Hematopoietic multipotent progenitor cell treated with erythropoietin and hydrocortisone succinate and interleukin-3 and kit ligand, for 8 days (in vitro differentiated cells): ENCODE results near the gene CCNY.
"Not testable (repeated sequence)": the region's sequence is repeated elsewhere in the genome, so short reads cannot be mapped to it uniquely, and the experiment has no call there.

Experiments used
- DNase-seq: peaks from one replicate; pipeline ENCODE4 v3.0.0-alpha.2; 2015

CCNY gene

DNA sequence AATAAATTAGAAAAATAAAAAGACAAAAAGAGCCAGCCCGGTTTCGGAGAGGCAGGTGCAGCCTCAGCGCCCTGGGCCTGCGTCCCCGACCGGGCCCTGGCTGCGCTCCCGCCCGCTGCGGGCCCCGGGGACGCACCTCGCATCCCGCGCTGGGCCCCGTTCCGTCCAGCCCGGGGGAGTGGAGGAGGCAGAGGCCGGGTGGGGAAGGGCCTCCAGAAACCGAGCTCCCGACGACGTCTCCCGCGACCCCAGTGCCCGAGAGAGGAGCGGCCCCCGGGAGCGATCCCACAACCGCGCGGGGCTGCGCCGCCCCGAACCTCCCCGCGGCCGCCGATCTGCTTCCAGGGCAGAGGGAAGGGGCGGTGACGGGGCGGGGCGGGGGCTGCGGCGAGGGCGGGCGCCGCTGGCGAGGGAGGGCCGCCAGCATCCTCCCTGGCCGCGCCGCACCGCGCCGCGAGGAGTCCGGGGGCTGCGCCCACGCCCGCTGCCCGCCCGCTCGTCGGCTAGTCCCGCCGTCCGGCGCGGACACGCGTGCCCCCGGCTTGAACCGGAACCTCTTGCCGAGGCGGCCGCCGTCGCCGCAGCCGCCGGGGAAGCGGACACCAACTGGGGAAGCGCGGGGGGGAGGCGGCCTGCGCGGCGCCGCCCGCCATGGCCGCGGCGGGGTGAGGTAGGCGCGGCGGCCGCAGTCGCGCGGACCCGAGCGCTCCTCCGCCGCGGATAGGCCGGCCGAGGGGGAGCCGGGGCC is at the start of gene CCNY:
TSS of gene CCNY (plus strand) at position 426 of the 748 bp plus-strand sequence. CDS start 545 bp downstream, outside the sequence.
- peak; percentile 66 for DNase-seq

DNA sequence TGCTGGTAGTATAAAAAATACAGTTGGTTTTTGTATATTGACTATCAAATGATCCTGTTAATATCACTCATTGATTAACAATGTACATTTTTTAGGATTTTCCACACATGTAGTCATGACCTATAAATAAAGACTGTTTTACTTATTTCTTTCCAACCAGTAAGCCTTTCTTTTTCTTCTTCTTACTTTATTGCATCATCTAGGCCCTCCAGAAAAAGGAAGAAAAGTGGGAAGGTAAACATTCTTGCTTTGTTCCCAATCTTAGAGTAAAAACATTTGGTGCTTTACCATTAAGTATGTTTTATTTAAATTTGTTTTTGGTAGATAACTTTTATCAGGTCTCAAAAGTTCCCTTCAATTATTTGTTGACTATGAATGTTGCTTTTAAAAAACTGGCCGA is 47.1 kb upstream of the CCNY start:
- no peak for DNase-seq

DNA sequence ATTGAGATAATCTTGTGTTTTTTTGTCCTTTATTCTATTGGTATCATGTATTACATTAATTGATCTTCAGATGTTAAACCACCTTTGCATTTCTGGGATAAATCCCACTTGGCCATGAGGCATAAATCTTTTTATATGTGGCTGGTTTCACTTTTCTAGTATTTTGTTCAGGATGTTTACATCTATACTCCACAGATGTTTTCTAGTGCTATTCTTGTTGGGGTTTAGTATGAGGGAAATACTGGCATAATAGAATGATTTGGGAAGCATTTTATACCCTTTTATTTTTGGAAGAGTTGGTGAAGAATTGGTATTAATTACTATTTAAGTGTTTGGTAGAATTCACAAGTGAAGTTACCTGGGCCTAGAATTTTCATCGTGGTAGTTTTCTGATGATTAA is 41.8 kb upstream of the CCNY start:
- no peak for DNase-seq

DNA sequence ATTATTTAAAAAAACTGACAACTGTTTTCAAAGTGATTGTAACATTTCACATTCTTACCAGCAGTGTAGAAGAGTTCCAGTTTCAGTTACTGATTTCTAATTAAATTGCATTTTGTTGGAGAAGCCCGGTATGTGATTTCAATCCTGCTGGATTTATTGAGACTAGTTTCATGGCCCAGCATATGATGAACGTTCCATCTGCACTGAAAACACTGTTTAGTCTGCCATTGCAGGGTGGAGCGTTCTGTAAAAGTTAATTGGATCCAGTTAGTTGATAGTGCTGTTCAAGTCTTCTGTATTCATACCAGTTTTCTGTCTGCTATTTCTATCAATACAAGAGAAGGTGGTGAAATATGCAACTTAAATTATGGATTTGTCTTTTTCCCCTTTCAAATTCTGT is 37.3 kb upstream of the CCNY start:
- no peak for DNase-seq

DNA sequence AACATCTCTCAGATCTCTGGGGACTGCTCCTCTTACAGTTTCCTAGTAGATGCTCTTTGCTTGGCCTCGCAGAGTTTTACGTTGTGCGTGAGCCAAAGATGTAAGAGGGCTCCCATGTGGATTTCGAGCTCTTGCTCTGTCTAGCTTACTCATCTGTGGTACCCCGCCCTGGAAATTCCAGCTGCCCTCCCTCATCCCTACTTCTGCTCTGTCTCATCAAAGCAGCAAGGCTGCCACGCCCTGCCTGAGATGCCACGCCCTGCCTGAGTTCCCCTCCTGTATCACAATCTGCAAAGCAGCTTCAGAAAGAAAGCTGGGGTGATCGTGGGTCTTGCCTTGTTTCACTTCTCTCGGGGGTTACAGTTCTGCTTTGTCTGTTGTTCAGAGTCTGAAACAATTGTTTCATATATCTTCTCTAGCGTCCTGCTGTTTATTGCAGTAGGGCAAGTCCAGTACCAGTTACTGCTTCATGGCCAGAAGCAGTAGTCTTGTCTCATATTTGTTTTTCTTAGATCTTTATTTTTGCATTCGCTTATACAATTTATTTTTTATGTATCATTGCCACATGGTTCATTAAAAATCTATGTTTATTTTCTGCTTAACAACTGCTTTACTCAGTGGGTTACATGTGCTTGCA is 36.1 kb upstream of the CCNY start:
- peak; percentile 34 for DNase-seq

DNA sequence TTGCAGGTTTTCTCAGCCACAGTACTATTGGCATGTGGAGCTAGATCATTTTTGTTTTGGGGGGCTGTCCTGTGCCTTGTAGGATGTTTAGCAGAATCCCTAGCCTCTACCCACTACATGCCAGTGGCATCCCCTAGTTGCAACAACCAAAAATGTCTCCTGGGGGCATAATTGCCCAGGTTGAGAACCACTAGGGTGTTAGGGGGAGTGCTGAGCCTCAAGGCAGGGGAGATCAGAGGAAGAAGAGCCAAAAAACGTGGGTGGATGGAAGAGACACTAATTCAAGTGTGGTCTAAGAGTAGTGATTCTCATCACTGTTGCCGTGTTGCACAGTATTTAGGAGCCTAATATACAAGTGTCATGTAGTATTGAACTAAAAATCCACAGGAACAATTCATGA is 31.7 kb upstream of the CCNY start:
- DNase-seq, result no peak

DNA sequence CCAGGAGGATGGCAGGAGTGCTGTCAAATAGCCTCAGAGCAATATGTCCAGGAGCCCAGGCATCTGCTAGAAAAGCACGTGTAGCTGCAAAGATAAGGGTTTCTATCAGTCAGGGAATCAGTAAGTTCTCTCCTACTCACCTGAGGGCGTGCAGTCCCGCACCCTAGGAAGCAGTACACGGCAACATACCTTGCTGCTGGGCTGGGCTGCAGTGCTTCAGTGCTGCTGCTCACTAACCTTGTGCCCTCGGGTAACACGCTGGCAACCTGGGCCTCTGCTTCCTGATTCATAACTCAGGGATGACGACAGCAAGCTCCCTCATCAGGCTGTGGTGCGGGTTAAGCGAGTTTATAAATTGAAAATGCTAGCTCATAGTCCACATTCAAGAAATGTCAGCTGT is 29.5 kb upstream of the CCNY start:
- no peak for DNase-seq

DNA sequence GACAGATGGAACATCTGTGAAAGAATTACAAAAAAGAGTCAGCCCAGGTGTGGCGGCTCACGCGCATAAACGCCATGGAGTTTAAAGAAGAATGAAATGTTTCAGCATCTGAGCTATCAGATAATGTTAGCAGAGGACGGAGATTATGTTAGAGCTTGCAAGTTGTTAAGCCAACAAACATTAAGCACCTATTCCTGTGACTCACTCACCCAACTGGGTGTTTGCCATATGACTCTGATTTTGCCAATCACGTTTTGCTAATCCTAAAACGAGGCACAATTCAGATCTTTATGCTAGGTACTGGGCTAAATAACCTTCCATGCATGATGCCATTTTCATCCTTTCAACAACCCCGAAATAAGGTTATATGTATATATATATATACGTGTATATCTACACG is 29.0 kb upstream of the CCNY start:
- DNase-seq, result no peak

DNA sequence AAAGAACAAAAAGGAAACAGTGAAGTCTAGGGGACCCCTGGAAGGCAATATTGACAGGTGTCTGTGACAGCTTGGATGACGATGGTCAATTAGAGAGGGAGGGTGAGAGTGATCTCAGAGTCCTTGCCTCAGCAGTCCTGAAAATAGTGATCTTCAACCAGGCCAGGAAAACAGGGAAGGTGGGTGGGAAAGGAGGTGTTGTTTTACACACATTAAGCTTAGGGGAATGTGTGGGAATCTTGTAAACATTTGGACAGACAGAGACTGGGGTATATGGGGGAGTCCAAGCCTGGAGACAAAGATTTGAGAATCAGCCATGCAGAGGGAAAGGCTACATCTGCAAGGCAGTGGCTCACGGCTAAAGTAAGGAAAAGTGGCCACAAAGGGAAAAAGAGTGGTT is 27.5 kb upstream of the CCNY start:
- DNase-seq, result no peak

DNA sequence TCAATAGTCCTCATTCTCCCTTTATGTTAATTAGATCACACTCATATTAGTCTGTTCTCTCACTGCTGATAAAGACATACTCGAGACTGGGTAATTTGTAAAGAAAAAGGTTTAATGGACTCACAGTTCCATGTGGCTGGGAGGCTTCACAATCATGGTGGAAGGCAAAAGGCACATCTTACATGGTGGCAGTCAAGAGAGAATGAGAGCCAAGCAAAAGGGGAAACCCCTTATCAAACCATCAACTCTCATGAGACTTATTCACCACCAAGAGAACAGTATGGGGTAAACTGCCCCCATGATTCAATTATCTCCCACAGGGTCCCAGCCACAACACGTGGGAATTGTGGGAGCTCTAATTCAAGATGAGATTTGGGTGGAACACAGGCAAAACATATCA is 22.2 kb upstream of the CCNY start:
- DNase-seq, result not testable (repeated sequence)

DNA sequence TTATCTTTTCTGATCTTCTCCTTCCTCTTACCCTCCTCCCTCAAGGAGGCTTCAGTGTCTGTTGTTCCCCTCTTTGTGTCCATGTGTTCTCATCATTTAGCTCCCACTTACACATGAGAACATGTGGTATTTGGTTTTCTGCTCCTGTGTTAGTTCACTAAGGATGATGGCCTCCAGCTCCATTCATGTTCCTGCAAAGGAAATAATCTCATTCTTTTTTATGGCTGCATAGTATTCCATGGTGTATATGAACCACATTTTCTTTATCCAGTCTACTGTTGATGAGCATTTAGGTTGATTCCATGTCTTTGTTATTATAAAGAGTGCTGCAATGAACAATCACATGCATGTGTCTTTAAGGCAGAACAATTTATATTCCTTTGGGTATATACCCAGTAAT is 21.1 kb upstream of the CCNY start:
- DNase-seq, result not testable (repeated sequence)

DNA sequence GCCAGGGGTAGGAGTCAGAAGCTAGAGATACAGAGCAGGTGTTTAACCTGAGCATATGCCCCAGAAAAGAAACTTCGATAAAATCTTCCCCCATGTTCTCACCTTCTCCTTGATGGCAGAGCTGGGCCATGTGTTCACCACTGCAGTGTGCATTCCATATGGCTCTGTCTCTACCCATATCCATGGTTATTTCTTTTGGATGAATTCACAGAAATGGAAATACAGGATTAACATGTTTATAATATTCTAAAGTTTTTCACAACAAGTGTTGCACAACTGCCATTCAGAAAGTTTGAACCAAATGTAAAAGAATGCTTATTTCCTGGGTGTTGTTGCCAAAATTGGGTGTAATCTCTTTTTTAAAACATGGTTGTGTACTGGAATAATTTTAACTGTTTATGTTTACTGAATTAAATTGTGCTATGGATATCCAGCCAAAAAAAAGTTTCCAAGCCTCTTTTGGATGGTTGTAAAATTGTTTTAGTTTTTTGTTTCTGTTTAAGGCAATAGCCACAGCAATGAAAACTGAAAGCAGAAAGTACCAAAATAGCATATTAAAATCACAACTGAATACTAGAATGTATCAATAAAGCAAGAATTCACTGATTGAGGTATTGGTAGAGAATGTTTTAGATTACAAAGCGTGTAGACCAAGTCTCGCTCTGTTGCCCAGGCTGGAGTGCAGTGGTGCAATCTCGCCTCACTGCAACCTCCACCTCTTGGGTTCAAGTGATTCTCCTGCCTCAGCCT is 19.9 kb upstream of the CCNY start:
- DNase-seq, result no peak

DNA sequence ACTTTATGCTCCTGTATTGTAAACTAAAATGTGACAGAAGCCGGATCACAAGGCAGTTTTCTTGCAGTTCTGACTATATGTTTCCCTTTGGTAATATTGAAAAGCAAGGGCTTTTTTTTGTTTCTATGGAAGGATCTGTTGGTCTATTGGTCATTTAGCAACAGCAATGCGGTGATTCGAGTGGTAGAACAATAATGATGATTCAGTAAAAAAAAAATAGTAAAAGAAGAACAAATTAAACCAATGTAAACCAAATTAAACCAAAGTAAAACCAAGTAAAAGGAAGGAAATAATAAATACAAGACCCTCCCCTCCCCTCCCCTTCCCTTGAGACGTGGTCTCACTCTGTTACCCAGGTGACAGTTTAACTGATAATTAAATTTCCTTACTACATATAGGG is 17.8 kb upstream of the CCNY start:
- no peak for DNase-seq

DNA sequence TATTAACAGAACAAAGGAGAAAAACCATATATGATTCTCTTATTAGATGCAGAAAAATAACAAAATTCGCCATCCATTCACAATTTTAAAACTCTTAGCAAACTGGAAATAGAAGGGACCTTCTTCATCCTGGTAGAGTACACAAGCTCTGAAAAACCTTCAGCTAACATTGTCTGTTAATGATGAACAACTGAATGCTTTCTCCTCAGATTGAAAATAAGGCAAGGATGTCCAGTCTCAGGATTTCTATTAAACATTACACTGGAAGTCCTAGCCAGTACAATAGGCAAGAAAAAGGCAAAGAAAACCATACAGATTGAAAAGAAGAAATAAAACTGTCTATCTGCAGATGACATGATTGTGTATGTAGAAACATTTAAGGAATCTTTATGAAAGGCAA is 16.0 kb upstream of the CCNY start:
- DNase-seq, result no peak

DNA sequence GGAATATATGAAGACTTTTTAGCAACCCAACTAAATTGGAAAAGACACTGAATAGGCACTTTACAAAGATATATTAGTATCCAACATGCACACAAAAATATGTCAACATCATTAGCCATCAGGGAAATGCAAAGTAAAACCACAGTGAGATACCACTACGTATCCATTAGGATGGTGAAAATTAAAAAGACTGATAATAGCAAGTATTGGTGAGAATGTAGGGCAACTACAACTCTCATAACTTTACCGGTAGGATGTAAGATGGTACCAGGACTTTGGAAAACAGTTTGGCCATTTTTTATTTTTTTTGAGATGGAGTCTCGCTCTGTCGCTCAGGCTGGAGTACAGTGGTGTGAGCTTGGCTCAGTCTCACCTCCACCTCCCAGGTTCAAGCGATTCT is 13.7 kb upstream of the CCNY start:
- no peak for DNase-seq

DNA sequence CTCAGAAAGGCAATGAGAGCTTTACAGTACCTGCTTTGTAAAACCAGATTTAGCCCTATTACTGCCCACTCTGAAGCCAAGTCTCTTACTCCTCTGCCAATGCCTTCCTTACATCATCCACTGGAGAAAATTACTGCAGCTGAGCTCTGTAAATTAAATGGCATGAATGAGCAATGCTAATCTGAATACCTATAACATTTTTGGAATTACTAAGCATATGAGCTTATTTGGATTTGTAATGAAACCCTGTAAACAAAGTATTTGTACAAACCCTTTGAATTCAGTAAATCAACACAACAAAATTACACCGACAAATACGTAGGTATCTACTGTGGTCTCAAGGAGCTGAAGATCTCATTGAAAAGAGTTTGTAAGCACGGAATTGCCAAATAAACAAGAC is 12.1 kb upstream of the CCNY start:
- DNase-seq, result no peak

DNA sequence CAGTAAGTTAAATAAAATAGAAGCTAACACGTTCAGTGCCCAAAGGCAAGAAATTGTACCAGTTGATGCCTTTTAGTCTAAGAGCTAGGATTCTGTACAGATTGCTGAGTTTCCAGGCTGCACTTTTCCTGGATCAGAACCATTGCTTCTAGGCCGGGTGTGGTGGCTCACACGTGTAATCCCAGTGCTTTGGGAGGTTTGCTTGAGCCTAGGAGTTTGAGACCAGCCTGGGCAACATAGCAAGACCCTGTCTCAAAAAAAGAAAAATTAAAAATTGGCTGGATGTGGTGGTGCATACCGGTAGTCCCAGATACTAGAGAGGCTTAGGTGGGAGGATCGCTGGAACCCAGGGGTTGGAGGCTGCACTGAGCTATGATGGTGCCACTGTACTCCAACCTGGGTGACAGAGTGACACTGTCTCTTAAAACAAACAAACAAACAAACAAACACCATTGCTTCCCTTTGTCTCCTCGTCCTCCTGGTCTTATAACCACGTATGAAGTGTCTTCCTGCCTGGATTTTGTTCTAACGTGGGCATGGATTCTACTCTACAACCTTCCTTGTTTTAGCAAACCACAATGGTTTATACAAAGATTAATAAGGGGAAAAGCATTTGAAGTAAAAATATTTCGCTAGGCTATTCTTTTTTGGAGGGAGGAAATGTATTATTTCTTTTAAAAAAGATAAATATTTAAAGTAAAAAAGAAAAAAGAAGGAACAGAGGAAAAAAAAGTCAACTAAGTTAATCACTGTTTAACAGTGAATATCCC is 9.7 kb upstream of the CCNY start:
- DNase-seq, result no peak

DNA sequence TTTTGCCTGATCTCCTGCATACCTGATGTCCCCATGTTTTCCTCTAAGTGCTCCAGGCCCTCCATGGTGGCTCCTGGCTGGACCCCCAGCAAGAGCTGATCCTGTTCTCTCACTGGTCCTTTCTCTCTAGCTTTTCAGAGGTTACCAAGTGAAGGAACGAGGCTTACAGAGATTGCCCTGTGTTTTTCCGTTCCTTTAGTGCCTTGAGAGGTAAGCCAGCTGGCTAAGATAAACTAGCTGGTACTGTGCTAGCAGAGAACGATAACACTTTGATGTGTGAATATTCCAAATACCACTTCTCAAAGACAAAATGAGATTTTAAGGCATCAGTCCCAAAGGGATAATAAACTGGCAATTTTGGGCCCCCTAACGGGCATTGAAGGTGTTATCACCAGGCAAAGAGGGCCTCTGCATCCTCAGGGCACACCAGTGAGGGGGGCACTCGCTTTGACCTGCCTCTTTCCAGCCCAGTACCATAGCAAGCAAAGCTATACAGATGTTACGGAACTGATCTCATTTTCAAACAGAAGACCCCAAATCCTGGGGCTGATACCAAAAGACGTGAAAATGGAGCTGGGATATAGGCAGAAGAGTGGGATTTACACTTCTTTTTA is 8.4 kb upstream of the CCNY start:
- DNase-seq, result no peak

DNA sequence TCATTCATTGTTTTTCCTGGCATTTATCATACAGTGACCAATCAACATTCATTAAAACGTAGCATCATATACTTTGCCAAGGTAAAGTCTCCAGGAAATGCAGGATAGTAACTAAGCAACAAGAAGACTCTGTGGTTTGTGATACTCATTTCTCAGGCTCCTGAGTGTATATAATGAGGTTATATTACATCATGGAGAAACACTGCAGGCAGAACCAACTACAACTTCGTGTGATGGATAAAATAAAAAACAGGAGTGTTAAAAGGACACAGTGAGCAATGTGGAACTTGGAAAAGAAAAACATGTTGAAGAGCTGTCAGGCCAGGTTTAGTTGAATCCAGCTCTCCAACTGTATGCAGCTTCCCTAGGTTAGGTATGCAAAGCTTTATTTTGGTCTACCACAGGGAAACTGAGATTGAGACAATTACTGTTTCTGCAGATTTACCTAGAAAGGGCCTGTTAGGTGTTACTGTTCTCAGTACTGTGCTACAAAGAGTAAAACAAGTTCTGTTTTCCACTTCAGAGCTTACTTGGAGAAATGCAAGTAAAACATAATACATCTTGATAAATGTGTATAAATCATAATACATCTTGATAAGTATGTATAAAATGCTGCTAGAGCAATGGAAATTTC is 7.8 kb upstream of the CCNY start:
- no peak for DNase-seq

DNA sequence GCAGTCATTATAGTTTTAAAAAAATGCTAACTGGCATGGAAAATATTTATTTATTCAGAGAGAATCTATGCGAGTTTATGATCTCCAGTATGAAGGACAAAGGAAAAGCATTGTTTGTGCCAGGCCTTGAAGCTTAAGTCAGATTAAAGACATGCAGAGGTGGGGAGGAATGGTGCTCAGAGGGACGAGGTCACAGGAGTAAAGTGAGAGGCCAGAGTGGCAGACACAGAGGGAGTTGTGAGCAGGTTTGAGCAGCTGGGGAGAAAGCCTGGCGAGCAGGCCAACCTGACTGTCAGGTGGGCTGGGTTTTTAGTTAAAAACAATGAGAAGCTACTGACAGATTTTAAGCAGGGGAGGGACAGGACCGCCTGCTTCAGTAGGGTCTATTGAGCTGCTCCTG is 6.8 kb upstream of the CCNY start:
- DNase-seq, result no peak

DNA sequence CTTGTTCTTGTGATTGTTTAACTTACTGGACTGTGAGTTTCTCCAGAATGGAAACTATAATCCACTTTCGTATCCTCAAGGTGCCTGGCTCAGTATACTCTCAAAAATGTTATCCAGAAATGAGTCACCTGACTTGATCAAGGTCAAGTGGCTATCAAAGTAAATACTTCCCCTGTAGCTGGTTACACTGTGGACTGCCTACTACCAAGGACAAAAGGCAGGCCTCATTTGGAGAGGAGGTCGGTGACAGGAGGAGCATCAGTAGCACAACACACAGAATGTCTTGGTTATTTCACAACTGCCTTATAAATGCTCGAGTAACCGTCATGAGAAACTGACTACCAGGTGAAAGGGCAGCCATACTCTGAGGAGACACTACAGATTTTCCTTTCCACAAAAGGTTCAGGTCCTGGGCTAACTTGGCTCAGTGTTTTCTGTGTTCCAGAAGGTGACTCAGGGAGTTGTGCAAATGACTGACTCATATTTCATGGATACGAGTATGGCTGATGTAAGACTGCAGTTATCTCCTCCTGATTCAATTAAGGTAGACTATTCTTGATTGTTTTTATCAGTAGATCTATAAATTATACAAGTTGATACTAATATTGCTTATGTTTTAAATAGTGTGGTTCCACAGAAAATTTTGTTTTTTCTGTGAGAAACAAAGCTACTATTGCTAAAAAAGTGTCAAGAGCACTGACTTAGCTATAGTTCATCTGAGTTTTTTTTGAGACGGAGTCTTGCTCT is 4.2 kb upstream of the CCNY start:
- no peak for DNase-seq

DNA sequence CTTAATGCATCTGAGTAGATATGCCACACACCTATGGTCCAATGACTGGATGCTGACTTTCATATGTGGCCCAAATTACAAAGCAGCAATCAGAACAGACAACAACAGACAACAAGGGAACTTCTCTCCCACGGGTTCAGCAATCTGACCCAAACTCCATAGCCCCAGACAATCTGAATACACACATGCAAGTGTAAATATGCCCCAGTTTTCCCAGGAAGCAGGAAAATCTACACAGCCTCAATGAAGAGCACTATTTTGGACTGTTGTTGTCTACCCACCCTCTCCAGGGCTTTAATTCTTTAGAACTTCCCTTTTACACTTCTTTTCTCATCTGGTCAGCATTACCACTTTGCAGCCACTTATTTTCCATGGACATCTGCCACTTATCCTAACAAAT is 2.0 kb upstream of the CCNY start:
- no peak for DNase-seq
